Heart left ventricle (tissue), 13 donors: ENCODE data around the gene YPEL2.

Experiments
- CTCF ChIP-seq, 12 donors: fragments of 200-600 bp; sonication (generic) in 4 of 12; IDR thresholded peaks; one replicate each; pipeline versions ENCODE4 v1.5.0 to v1.8.0; 2018 to 2022; ENCODE audit warnings: antibody characterized with exemption in 12 of 12, mild to moderate bottlenecking in 5 of 12
- POLR2A ChIP-seq, 2 donors: fragments of 450-650 bp; IDR thresholded peaks; one replicate each; pipeline ENCODE4 v1.6.1; 2017; ENCODE audit warnings: antibody characterized with exemption in 2 of 2, mild to moderate bottlenecking in 2 of 2, moderate library complexity in 2 of 2
- donor health status: ischemic (EF 13 %, LVEDD 7.1; RV severe dilation, severe dysfunction).
- donor health status: DM: no; HTN: yes; CAD: no.
- donor health status: DM: no; HTN: no; CAD: no.
- donor health status: ischemic (EF 25% LVEDD 6.9; RV normal size, moderate dysfunction).
- donor health status: ischemic (EF 25% LVEDD 5.7; RV mildly dilated, moderate dysfunction).
- donor health status: ischemic (EF 35%, LVEDD 5.7; RV mildly dilated, moderate dysfunction).
- donor health status: nonischemic (EF 11% LVEDD 7.7; RV severe dilation, severe dysfunction).
- donor health status: DM: yes; HTN: yes; CAD: no.
- donor health status: PGD.
- donor health status: ischemic (EF 29% LVEDD 5.4; RV normal size, mild dysfunction).
- donor health status: nonischemic (EF 23%, LVEDD 6.1; RV moderate dilation, normal function).

GRCh38 chr17:59396134-59396826, 64.8 kb downstream of the YPEL2 start:
- no peak for TF ChIP-seq CTCF (IDR thresholded peaks at IDR 0.05)
- no peak for TF ChIP-seq POLR2A (IDR thresholded peaks at IDR 0.05)
